Adrenal gland (tissue), 5 donors: ENCODE results near the gene FRMD5.

ENCODE experiments used
- POLR2A ChIP-seq, 2 donors: fragments of 450-650 bp; IDR thresholded peaks; one replicate each; pipeline ENCODE4 v1.6.1; 2017; ENCODE audit warnings: antibody characterized with exemption in 2 of 2, mild to moderate bottlenecking in 2 of 2, moderate library complexity in 1 of 2
- TF ChIP-seq, protein P1 (sequence below), 6 experiments: fragments of 450-650 bp in 4 of 6; fragments of 200-600 bp in 2 of 6; sonication (generic) in 1 of 6; IDR thresholded peaks; 1 replicate in 5 of 6; 2 replicates in 1 of 6; pipeline versions ENCODE4 v1.5.1 to v1.8.0; 2016 to 2021; ENCODE audit warnings: antibody characterized with exemption in 6 of 6, mild to moderate bottlenecking in 2 of 6, moderate library complexity in 1 of 6
- donor health status: DM: no; HTN: no; CAD: no.

DNA sequence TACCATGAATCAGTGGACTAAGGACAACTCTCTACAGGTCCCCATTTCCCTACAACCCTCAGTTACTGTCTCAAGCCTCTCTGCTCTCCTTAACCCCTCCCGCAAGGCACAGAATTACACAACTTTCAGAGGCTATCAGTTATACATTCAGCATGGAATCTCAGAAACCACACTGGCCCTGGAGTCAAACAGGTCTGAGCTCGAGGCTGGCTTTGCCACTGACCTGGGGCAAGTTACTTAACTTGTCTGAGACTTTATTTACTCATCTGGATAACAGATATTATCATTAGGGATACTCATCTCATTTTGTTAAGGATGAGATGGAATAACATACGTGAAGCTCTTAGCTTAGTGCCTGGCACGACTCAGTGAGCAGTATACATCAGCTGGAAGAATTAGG lies 273.1 kb downstream of the FRMD5 start:
- TF ChIP-seq, protein P1, sequence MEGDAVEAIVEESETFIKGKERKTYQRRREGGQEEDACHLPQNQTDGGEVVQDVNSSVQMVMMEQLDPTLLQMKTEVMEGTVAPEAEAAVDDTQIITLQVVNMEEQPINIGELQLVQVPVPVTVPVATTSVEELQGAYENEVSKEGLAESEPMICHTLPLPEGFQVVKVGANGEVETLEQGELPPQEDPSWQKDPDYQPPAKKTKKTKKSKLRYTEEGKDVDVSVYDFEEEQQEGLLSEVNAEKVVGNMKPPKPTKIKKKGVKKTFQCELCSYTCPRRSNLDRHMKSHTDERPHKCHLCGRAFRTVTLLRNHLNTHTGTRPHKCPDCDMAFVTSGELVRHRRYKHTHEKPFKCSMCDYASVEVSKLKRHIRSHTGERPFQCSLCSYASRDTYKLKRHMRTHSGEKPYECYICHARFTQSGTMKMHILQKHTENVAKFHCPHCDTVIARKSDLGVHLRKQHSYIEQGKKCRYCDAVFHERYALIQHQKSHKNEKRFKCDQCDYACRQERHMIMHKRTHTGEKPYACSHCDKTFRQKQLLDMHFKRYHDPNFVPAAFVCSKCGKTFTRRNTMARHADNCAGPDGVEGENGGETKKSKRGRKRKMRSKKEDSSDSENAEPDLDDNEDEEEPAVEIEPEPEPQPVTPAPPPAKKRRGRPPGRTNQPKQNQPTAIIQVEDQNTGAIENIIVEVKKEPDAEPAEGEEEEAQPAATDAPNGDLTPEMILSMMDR (IDR thresholded peaks at IDR 0.05), result no peak
- TF ChIP-seq POLR2A (IDR thresholded peaks at IDR 0.05), result no peak
